ENCODE data around the gene FNDC1.

Gene FNDC1

GRCh38 chr6:159303784-159304183, 134.6 kb downstream of the FNDC1 start:
- in situ Hi-C loops (cut with HindIII; ENCODE audit: low sequenced_read_pairs) = no loop called here

- in situ Hi-C loops (cut with HindIII; ENCODE audit: low sequenced_read_pairs) = no loop called here
Observed at GRCh38 chr6:159304641-159305040, 135.4 kb downstream of the FNDC1 start.

GRCh38 chr6:159305159-159305558, 136.0 kb downstream of the FNDC1 start:
- in situ Hi-C loops (cut with HindIII; ENCODE audit: low sequenced_read_pairs) = no loop called here

- in situ Hi-C loops (cut with HindIII; ENCODE audit: low sequenced_read_pairs) = no loop called here
Observed at GRCh38 chr6:159305804-159306537, 136.8 kb downstream of the FNDC1 start.

GRCh38 chr6:159307246-159307790, 138.1 kb downstream of the FNDC1 start:
- in situ Hi-C loops (cut with HindIII; ENCODE audit: low sequenced_read_pairs) = no loop called here

- in situ Hi-C loops (cut with HindIII; ENCODE audit: low sequenced_read_pairs) = no loop called here
Observed at GRCh38 chr6:159308198-159308597, 139.0 kb downstream of the FNDC1 start.

- in situ Hi-C loops (cut with HindIII; ENCODE audit: low sequenced_read_pairs) = no loop called here
Observed at GRCh38 chr6:159309723-159310122, 140.5 kb downstream of the FNDC1 start.

GRCh38 chr6:159311618-159312017, 142.4 kb downstream of the FNDC1 start:
- in situ Hi-C loops (cut with HindIII; ENCODE audit: low sequenced_read_pairs) = no loop called here

GRCh38 chr6:159312206-159312605, 143.0 kb downstream of the FNDC1 start:
- in situ Hi-C loops (cut with HindIII; ENCODE audit: low sequenced_read_pairs) = no loop called here

GRCh38 chr6:159313018-159313417, 143.8 kb downstream of the FNDC1 start:
- in situ Hi-C loops (cut with HindIII; ENCODE audit: low sequenced_read_pairs) = no loop called here

GRCh38 chr6:159315562-159315961, 146.4 kb downstream of the FNDC1 start:
- in situ Hi-C loops (cut with HindIII; ENCODE audit: low sequenced_read_pairs) = no loop called here

- in situ Hi-C loops (cut with HindIII; ENCODE audit: low sequenced_read_pairs) = no loop called here
Observed at GRCh38 chr6:159317430-159317829, 148.2 kb downstream of the FNDC1 start.

GRCh38 chr6:159321267-159321666, 152.1 kb downstream of the FNDC1 start:
- in situ Hi-C loops (cut with HindIII; ENCODE audit: low sequenced_read_pairs) = no loop called here

Data from DLD1 (cell line).